A549 (cell line): Measurements from ENCODE around the gene GPR35. TPM values are rescaled to one million over a fixed set of nuclear protein-coding genes. Genes with fewer than 3 reads are reported as not detected.

ENCODE experiments used
- ATAC-seq, 2 experiments: fragments of 200-7000 bp in 1 of 2; fragments of >200 bp in 1 of 2; cut with Nextera tagmentation in 1 of 2; cut with Tn5 transposase in 1 of 2; 3 replicates each; pipeline versions ENCODE4 v1.8.0 to v1.9.1; 2018 to 2020; ENCODE audit warnings: mild to moderate bottlenecking in 1 of 2, moderate library complexity in 1 of 2
- CTCF ChIA-PET: fragments of 300-600 bp; sonication (Branson Sonifier 250); formaldehyde crosslinking; extraction: SDS; loops from one replicate; lab custom pipeline; 2021; ENCODE audit warnings: antibody characterized with exemption, inconsistent platforms; lab: Yijun Ruan, JAX
- POLR2A ChIA-PET: fragments of 350-600 bp; formaldehyde crosslinking; extraction: SDS; loops from one replicate; lab custom pipeline; 2021; ENCODE audit warnings: antibody characterized with exemption, inconsistent platforms; lab: Yijun Ruan, JAX
- DNase-seq, 2 experiments: peaks; one replicate each; pipeline versions ENCODE4 v3.0.0 to v3.0.0-alpha.2; 2011 to 2016; ENCODE audit warnings: low read depth in 1 of 2, low spot score in 1 of 2
- FAIRE-seq: peaks from 2 replicates; lab custom pipeline; 2011; peaks lifted over from hg19 to GRCh38; lab: Jason Lieb, UNC
- H3K27ac ChIP-seq, 2 experiments: fragments of >200 bp; sonication (Bioruptor Twin); formaldehyde crosslinking; 3 replicates each; pipeline ENCODE4 v1.5.1; 2016 to 2017
- H3K4me1 ChIP-seq: fragments of >200 bp; sonication (Bioruptor Twin); formaldehyde crosslinking; 3 replicates; pipeline ENCODE4 v1.6.1; 2016
- H3K4me2 ChIP-seq: fragments of >200 bp; sonication (Bioruptor Twin); formaldehyde crosslinking; 3 replicates; pipeline ENCODE4 v1.6.1; 2016
- H3K4me3 ChIP-seq: fragments of >200 bp; sonication (Bioruptor Twin); formaldehyde crosslinking; 3 replicates; pipeline ENCODE4 v1.5.1; 2016
- H3K9me3 ChIP-seq: fragments of >200 bp; sonication (Bioruptor Twin); formaldehyde crosslinking; 3 replicates; pipeline ENCODE4 v1.6.1; 2016
- ATOH8 ChIP-seq: fragments of 250-450 bp; sonication (Bioruptor Pico); IDR thresholded peaks from 2 replicates; pipeline ENCODE4 v1.5.0; 2020; ENCODE audit warnings: low read depth, mild to moderate bottlenecking, moderate library complexity
- BHLHE40 ChIP-seq: IDR thresholded peaks from 2 replicates; pipeline ENCODE4 v1.6.1; 2012; ENCODE audit warnings: low read depth, low read length, inconsistent platforms
- CBX2 ChIP-seq: fragments of 200-600 bp; sonication (generic); IDR thresholded peaks from 2 replicates; pipeline ENCODE4 v1.6.1; 2016; ENCODE audit warnings: low read depth, mild to moderate bottlenecking, borderline replicate concordance
- EHF ChIP-seq: fragments of 250-450 bp; sonication (Bioruptor Pico); IDR thresholded peaks from 2 replicates; pipeline ENCODE4 v1.5.0; 2020; ENCODE audit warnings: mild to moderate bottlenecking
- EHMT2 ChIP-seq: fragments of 200-600 bp; sonication (generic); IDR thresholded peaks from 2 replicates; pipeline ENCODE4 v1.6.1; 2016; ENCODE audit warnings: antibody characterized with exemption, low read depth, mild to moderate bottlenecking, moderate library complexity
- ELK1 ChIP-seq: fragments of 150-350 bp; IDR thresholded peaks from 2 replicates; pipeline ENCODE4 v1.6.1; 2014; ENCODE audit warnings: low read depth, mild to moderate bottlenecking, low read length
- FOSL2 ChIP-seq, 2 experiments: fragments of 450-650 bp in 1 of 2; fragments of >200 bp in 1 of 2; sonication (Bioruptor Twin) in 1 of 2; formaldehyde crosslinking; IDR thresholded peaks; 2 replicates each; pipeline versions ENCODE4 v1.5.0 to v1.6.1; 2016 to 2020; ENCODE audit warnings: mild to moderate bottlenecking in 1 of 2, moderate library complexity in 1 of 2
- HMGXB4 ChIP-seq: fragments of 250-450 bp; sonication (Bioruptor Pico); IDR thresholded peaks from 2 replicates; pipeline ENCODE4 v1.5.0; 2021; ENCODE audit warnings: mild to moderate bottlenecking, moderate library complexity, borderline replicate concordance
- HOXA7 ChIP-seq: fragments of 250-450 bp; sonication (Bioruptor Pico); IDR thresholded peaks from 2 replicates; pipeline ENCODE4 v1.5.0; 2020; ENCODE audit warnings: mild to moderate bottlenecking, moderate library complexity
- HOXB5 ChIP-seq: fragments of 250-450 bp; sonication (Bioruptor Pico); IDR thresholded peaks from 2 replicates; pipeline ENCODE4 v1.5.0; 2020; ENCODE audit warnings: mild to moderate bottlenecking, moderate library complexity
- JUN ChIP-seq, 2 experiments: fragments of >200 bp; sonication (Bioruptor Twin); formaldehyde crosslinking; IDR thresholded peaks; 2 replicates in 1 of 2; 3 replicates in 1 of 2; pipeline ENCODE4 v1.6.1; 2016 to 2017
- MAZ ChIP-seq: fragments of 150-350 bp; IDR thresholded peaks from 2 replicates; pipeline ENCODE4 v1.6.1; 2014; ENCODE audit warnings: antibody characterized with exemption, low read depth, low read length, borderline replicate concordance
- NFE2L2 ChIP-seq: fragments of 150-350 bp; conservative IDR thresholded peaks from 2 replicates; pipeline ENCODE4 v1.6.1; 2014; ENCODE audit warnings: low read length
- PBX3 ChIP-seq: IDR thresholded peaks from 2 replicates; pipeline ENCODE4 v1.6.1; 2012
- PHF8 ChIP-seq: fragments of 200-600 bp; sonication (generic); IDR thresholded peaks from 2 replicates; pipeline ENCODE4 v1.6.1; 2016; ENCODE audit warnings: low read depth, mild to moderate bottlenecking, antibody characterized with exemption, moderate library complexity, borderline replicate concordance
- RAD21 ChIP-seq, 2 experiments: fragments of >200 bp in 1 of 2; sonication (Bioruptor Twin) in 1 of 2; formaldehyde crosslinking in 1 of 2; IDR thresholded peaks in 1 of 2; conservative IDR thresholded peaks in 1 of 2; 2 replicates in 1 of 2; 3 replicates in 1 of 2; pipeline ENCODE4 v1.6.1; 2012 to 2018; ENCODE audit warnings: inconsistent platforms in 1 of 2
- RNF2 ChIP-seq: fragments of 200-600 bp; sonication (generic); IDR thresholded peaks from 2 replicates; pipeline ENCODE4 v1.6.1; 2016; ENCODE audit warnings: low read depth, mild to moderate bottlenecking, antibody characterized with exemption, moderate library complexity, borderline replicate concordance
- SMC3 ChIP-seq: fragments of >200 bp; sonication (Bioruptor Twin); formaldehyde crosslinking; IDR thresholded peaks from 3 replicates; pipeline ENCODE4 v1.6.1; 2018; ENCODE audit warnings: inconsistent platforms
- SREBF2 ChIP-seq: fragments of 450-650 bp; IDR thresholded peaks from 2 replicates; pipeline ENCODE4 v1.6.1; 2014; ENCODE audit warnings: mild to moderate bottlenecking, moderate library complexity
- ZNF302 ChIP-seq: fragments of 250-450 bp; sonication (Bioruptor Pico); IDR thresholded peaks from 2 replicates; pipeline ENCODE4 v1.9.0; 2021; ENCODE audit warnings: inconsistent platforms, mild to moderate bottlenecking, moderate library complexity
- ZSCAN20 ChIP-seq: fragments of 250-450 bp; sonication (Bioruptor Pico); IDR thresholded peaks from 2 replicates; pipeline ENCODE4 v1.8.0; 2022; ENCODE audit warnings: mild to moderate bottlenecking, moderate library complexity
- WGBS: methylation state at CpG from one replicate; pipeline ENCODE4 v1.1.6; 2017; ENCODE audit errors: missing lambda C conversion rate; 5-methylcytosine and 5-hydroxymethylcytosine counted together
- polyA plus RNA-seq, 4 experiments: library from polyadenylated mRNA; depleted of rRNA in 3 of 4; stranded (reverse); fragments of >200 nt; fragmentation: RNase III in 1 of 4; extraction: RNeasy Plus Mini Kit Qiagen cat#74134 plus additional on column Dnase treatment in 1 of 4; gene quantifications; 2 replicates in 3 of 4; 3 replicates in 1 of 4; pipeline ENCODE4 v1.2.3, GENCODE V29; 2011 to 2017

GPR35 gene
- polyA plus RNA-seq, 2 of the 4 experiments (the other 2 are of a cell fraction) = 0.65 to 0.90 TPM

- TF ChIP-seq CBX2 (no peak), EHMT2 (no peak), HOXA7 (CRISPR knock-in tag) (no peak)
- TF ChIP-seq, all 56 proteins: peak for 0
These were observed 34.6 kb upstream of the GPR35 start (continued) for GRCh38 chr2:240590681-240591111.

GRCh38 chr2:240591226-240591625 is 34.1 kb upstream of the GPR35 start:
- 81% methylated on average over 6 of the region's 6 CpGs for WGBS
- Histone ChIP-seq H3K4me3 (no peak overlapping the region), H3K4me2 (no peak overlapping the region), H3K9me3 (no peaks in the 10 kb centered on the region), H3K27ac (no peak overlapping the region), H3K4me1 (peaks cover 12% of the 10 kb centered on the region)
- ChIA-PET CTCF (interaction anchor here (1.0 to 3.1 kb wide), 4 partner anchors 13 to 25 kb away, joined by 4 to 14 read pairs (median 4); partner anchors contain the start of gene RNPEPL1), POLR2A (no interaction called here)
- DNase-seq (no peak), ATAC-seq (no peak), FAIRE-seq (no peak)
- TF ChIP-seq ZSCAN20 (CRISPR knock-in tag) (no peak), MAZ (no peak), HMGXB4 (CRISPR knock-in tag) (no peak), JUN (IDR thresholded peaks at IDR 0.05) (no peak), SMC3 (no peak), ELK1 (no peak), NFE2L2 (no peak), ATOH8 (CRISPR knock-in tag) (no peak), RAD21 (conservative IDR thresholded peaks at IDR 0.05 in 1 of 2, IDR thresholded peaks at IDR 0.05 in 1 of 2) (no peak), FOSL2 (IDR thresholded peaks at IDR 0.05) (no peak), FOSL2 (CRISPR knock-in tag; IDR thresholded peaks at IDR 0.05) (no peak), ZNF302 (CRISPR knock-in tag) (no peak), HOXB5 (CRISPR knock-in tag) (no peak), RNF2 (no peak), BHLHE40 (no peak), PBX3 (no peak), PHF8 (no peak), SREBF2 (no peak), EHF (CRISPR knock-in tag) (no peak)
